Activated CD4-positive, alpha-beta T cell treated with anti-CD3 and anti-CD28 coated beads, Interleukin-2, amount 50 U/mL, for 4 hours (primary cell): ENCODE measurements around the gene RETREG1.
"Not testable (repeated sequence)": the region's sequence is repeated elsewhere in the genome, so short reads cannot be mapped to it uniquely, and the experiment has no call there.

ENCODE experiments used
- DNase-seq, 2 experiments: peaks; one replicate each; pipeline ENCODE4 v3.0.0-alpha.2; 2020

Gene RETREG1

GRCh38 chr5:16446993-16447392, 169.8 kb downstream of the RETREG1 start:
- DNase-seq: no peak

GRCh38 chr5:16437977-16438376, 178.8 kb downstream of the RETREG1 start:
- no peak for DNase-seq

GRCh38 chr5:16436065-16436682, 180.6 kb downstream of the RETREG1 start:
- DNase-seq: not testable (repeated sequence)

GRCh38 chr5:16431490-16431889, 185.3 kb downstream of the RETREG1 start:
- DNase-seq: no peak

GRCh38 chr5:16430349-16431089, 186.3 kb downstream of the RETREG1 start:
- DNase-seq: no peak

GRCh38 chr5:16428359-16428758, 188.4 kb downstream of the RETREG1 start:
- no peak for DNase-seq

GRCh38 chr5:16427587-16427986, 189.2 kb downstream of the RETREG1 start:
- no peak for DNase-seq
